H1 (cell line): ENCODE data around the gene OSBPL6.

Source experiments
- CHD2 ChIP-seq: IDR thresholded peaks from 2 replicates; pipeline ENCODE4 v1.6.1; 2012; ENCODE audit warnings: low read length, improper control_type of control experiment
- NRF1 ChIP-seq: IDR thresholded peaks from 2 replicates; pipeline ENCODE4 v1.6.1; 2011; ENCODE audit warnings: mild to moderate bottlenecking, low read depth, low read length, improper control_type of control experiment
- POLR2A ChIP-seq, 2 experiments: IDR thresholded peaks; 1 replicate in 1 of 2; 2 replicates in 1 of 2; pipeline ENCODE4 v1.6.1; 2011; ENCODE audit warnings: low read depth in 2 of 2, low read length in 2 of 2, mild to moderate bottlenecking in 2 of 2; ENCODE audit errors: control extremely low read depth in 1 of 2
- TCF12 ChIP-seq: IDR thresholded peaks from 2 replicates; pipeline ENCODE4 v1.6.1; 2011; ENCODE audit warnings: low read depth, mild to moderate bottlenecking, low read length
- TF ChIP-seq, protein P1 (sequence below), 3 experiments: IDR thresholded peaks; 1 replicate in 2 of 3; 2 replicates in 1 of 3; pipeline versions ENCODE4 v1.5.1 to v1.6.1; 2011; ENCODE audit warnings: low read length in 3 of 3, mild to moderate bottlenecking in 3 of 3, inconsistent platforms in 2 of 3, low read depth in 1 of 3, moderate library complexity in 1 of 3; ENCODE audit not compliant: insufficient read depth in 1 of 3; ENCODE audit errors: control extremely low read depth in 1 of 3

DNA sequence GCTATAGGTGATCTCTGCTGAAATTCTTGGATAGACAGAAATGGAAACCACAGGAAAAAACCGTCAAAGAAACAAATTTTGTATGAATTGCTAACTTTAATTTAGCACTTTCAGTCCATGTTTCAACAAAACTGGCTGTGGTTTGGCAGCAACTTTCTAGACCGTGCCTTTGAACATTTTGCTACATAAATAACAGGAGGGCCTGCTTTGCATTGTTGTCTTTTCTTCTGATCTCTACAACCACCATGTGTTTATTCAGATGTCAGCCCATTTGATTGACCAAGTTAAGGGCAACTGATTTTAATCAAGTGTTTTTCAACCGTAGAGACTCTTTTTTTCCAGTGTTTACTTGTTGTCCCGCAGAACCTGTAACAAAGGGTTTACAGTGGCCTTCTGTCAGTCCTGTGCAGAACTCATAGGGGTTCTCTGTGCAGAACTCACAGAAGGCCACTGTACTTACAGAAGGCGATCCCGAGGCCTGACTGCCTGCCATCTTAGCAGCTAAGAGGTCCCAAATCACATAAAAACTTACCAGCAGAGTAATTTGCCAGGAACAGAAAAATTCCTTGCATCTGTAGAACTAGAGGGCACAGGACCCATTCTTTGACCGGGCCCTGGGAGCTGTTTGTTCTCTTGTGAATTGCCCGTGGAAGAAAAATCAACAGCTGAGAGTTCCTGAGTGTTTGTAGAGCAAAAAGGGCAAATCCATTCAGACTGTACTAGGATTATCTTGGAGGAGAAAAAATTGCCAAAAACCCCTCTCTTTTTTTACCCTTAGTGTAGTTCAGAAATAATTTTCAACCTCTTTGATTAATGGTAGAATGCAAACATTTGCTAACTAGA, 136.1 kb downstream of the OSBPL6 start:
- TF ChIP-seq POLR2A (IDR thresholded peaks at IDR 0.05; ENCODE audit: control extremely low read depth in 1 of 2, low read depth in 2 of 2, low read length in 2 of 2): no peak
- TF ChIP-seq, protein P1, sequence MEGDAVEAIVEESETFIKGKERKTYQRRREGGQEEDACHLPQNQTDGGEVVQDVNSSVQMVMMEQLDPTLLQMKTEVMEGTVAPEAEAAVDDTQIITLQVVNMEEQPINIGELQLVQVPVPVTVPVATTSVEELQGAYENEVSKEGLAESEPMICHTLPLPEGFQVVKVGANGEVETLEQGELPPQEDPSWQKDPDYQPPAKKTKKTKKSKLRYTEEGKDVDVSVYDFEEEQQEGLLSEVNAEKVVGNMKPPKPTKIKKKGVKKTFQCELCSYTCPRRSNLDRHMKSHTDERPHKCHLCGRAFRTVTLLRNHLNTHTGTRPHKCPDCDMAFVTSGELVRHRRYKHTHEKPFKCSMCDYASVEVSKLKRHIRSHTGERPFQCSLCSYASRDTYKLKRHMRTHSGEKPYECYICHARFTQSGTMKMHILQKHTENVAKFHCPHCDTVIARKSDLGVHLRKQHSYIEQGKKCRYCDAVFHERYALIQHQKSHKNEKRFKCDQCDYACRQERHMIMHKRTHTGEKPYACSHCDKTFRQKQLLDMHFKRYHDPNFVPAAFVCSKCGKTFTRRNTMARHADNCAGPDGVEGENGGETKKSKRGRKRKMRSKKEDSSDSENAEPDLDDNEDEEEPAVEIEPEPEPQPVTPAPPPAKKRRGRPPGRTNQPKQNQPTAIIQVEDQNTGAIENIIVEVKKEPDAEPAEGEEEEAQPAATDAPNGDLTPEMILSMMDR (IDR thresholded peaks at IDR 0.05; ENCODE audit: control extremely low read depth in 1 of 3, insufficient read depth in 1 of 3, low read depth in 1 of 3, low read length in 3 of 3): no peak
- TF ChIP-seq NRF1: no peak
- no peak for TF ChIP-seq TCF12
- TF ChIP-seq CHD2: no peak
